H9 (cell line): Measurements from ENCODE around the gene NFATC4. TPM values are rescaled to one million over a fixed set of nuclear protein-coding genes. Genes with fewer than 3 reads are reported as not detected.

Source experiments
- DNase-seq: peaks from one replicate; pipeline ENCODE4 v3.0.0-alpha.2; 2017
- H2AFZ ChIP-seq: one replicate; pipeline ENCODE4 v1.6.1; 2013; ENCODE audit warnings: mild to moderate bottlenecking, low read length, control low read depth, moderate library complexity
- H2AK5ac ChIP-seq: 2 replicates; pipeline ENCODE4 v1.6.1; 2013; ENCODE audit warnings: low read length, control low read depth, mixed read lengths; ENCODE audit not compliant: insufficient read length
- H2BK120ac ChIP-seq: one replicate; pipeline ENCODE4 v1.6.1; 2013; ENCODE audit warnings: low read depth, mild to moderate bottlenecking, low read length, control low read depth, inconsistent platforms; ENCODE audit not compliant: poor library complexity, severe bottlenecking
- H2BK12ac ChIP-seq: 2 replicates; pipeline ENCODE4 v1.6.1; 2013; ENCODE audit warnings: low read length, control low read depth, mixed read lengths, low read depth; ENCODE audit not compliant: insufficient read length
- H2BK15ac ChIP-seq: 2 replicates; pipeline ENCODE4 v1.6.1; 2013; ENCODE audit warnings: low read depth, low read length, control low read depth
- H2BK20ac ChIP-seq: one replicate; pipeline ENCODE4 v1.6.1; 2013; ENCODE audit warnings: low read depth, mild to moderate bottlenecking, low read length, control low read depth, inconsistent platforms; ENCODE audit not compliant: poor library complexity, severe bottlenecking
- H2BK5ac ChIP-seq: 2 replicates; pipeline ENCODE4 v1.6.1; 2013; ENCODE audit warnings: low read length, control low read depth, mixed read lengths; ENCODE audit not compliant: insufficient read length
- H3K14ac ChIP-seq: 2 replicates; pipeline ENCODE4 v1.6.1; 2013; ENCODE audit warnings: low read length, control low read depth; ENCODE audit not compliant: insufficient read depth
- H3K18ac ChIP-seq: 2 replicates; pipeline ENCODE4 v1.6.1; 2013; ENCODE audit warnings: low read depth, mild to moderate bottlenecking, mixed read lengths, low read length, control low read depth; ENCODE audit not compliant: insufficient read length
- H3K23ac ChIP-seq: 2 replicates; pipeline ENCODE4 v1.6.1; 2013; ENCODE audit warnings: low read length, control low read depth, mixed read lengths, low read depth; ENCODE audit not compliant: insufficient read length
- H3K23me2 ChIP-seq: 2 replicates; pipeline ENCODE4 v1.6.1; 2013; ENCODE audit warnings: low read depth, mild to moderate bottlenecking, mixed read lengths, low read length, control low read depth; ENCODE audit not compliant: insufficient read length, poor library complexity, severe bottlenecking
- H3K27ac ChIP-seq: 2 replicates; pipeline ENCODE4 v1.5.1; 2013; ENCODE audit warnings: low read length, control low read depth, mixed read lengths, low read depth; ENCODE audit not compliant: insufficient read length
- H3K27me3 ChIP-seq: 2 replicates; pipeline ENCODE4 v1.6.1; 2013; ENCODE audit warnings: low read length, control low read depth, inconsistent platforms; ENCODE audit not compliant: insufficient read depth
- H3K4ac ChIP-seq: 2 replicates; pipeline ENCODE4 v1.6.1; 2013; ENCODE audit warnings: low read depth, mild to moderate bottlenecking, control low read depth, inconsistent platforms, low read length, moderate library complexity
- H3K4me1 ChIP-seq: 2 replicates; pipeline ENCODE4 v1.6.1; 2013; ENCODE audit warnings: low read length, control low read depth, inconsistent platforms; ENCODE audit not compliant: insufficient read depth
- H3K4me2 ChIP-seq: 2 replicates; pipeline ENCODE4 v1.6.1; 2013; ENCODE audit warnings: low read length, control low read depth, mixed read lengths; ENCODE audit not compliant: insufficient read length, insufficient read depth
- H3K56ac ChIP-seq: 2 replicates; pipeline ENCODE4 v1.6.1; 2013; ENCODE audit warnings: low read depth, mild to moderate bottlenecking, mixed read lengths, low read length, control low read depth; ENCODE audit not compliant: insufficient read length
- H3K79me1 ChIP-seq: 2 replicates; pipeline ENCODE4 v1.6.1; 2013; ENCODE audit warnings: low read depth, mild to moderate bottlenecking, moderate library complexity, low read length, control low read depth, inconsistent platforms; ENCODE audit not compliant: insufficient read depth, poor library complexity, severe bottlenecking
- H3K79me2 ChIP-seq: 2 replicates; pipeline ENCODE4 v1.6.1; 2013; ENCODE audit warnings: low read length, control low read depth, inconsistent platforms; ENCODE audit not compliant: insufficient read depth
- H3K9ac ChIP-seq: 2 replicates; pipeline ENCODE4 v1.6.1; 2013; ENCODE audit warnings: low read length, control low read depth, mixed read lengths; ENCODE audit not compliant: insufficient read length; ENCODE audit errors: extremely low read depth
- H3K9me3 ChIP-seq: one replicate; pipeline ENCODE4 v1.6.1; 2013; ENCODE audit warnings: low read depth, low read length, inconsistent platforms; ENCODE audit not compliant: control insufficient read depth
- H3T11ph ChIP-seq: one replicate; pipeline ENCODE4 v1.6.1; 2013; ENCODE audit warnings: mild to moderate bottlenecking, low read length, control low read depth, inconsistent platforms
- H4K20me1 ChIP-seq: one replicate; pipeline ENCODE4 v1.6.1; 2013; ENCODE audit not compliant: control insufficient read depth, insufficient read length, insufficient read depth
- H4K5ac ChIP-seq: 2 replicates; pipeline ENCODE4 v1.6.1; 2013; ENCODE audit warnings: low read depth, mild to moderate bottlenecking, mixed read lengths, low read length, control low read depth; ENCODE audit not compliant: insufficient read length
- H4K8ac ChIP-seq: replicated peaks from 2 replicates; pipeline ENCODE4 v1.6.1; 2013; ENCODE audit warnings: low read length, control low read depth, mixed read lengths, low read depth; ENCODE audit not compliant: insufficient read length
- H4K91ac ChIP-seq: 2 replicates; pipeline ENCODE4 v1.6.1; 2013; ENCODE audit warnings: low read depth, mild to moderate bottlenecking, moderate library complexity, mixed read lengths, low read length, control low read depth; ENCODE audit not compliant: insufficient read length
- H3K27ac Mint-ChIP-seq, 3 experiments: 2 replicates in 2 of 3; 3 replicates in 1 of 3; pipeline ENCODE4 v1.8.0; 2020 to 2021; ENCODE audit warnings: mixed read lengths in 3 of 3, mild to moderate bottlenecking in 1 of 3, moderate library complexity in 1 of 3
- H3K27me3 Mint-ChIP-seq: 2 replicates; pipeline ENCODE4 v1.8.0; 2021; ENCODE audit warnings: low read depth, mild to moderate bottlenecking, moderate library complexity, mixed read lengths
- H3K36me3 Mint-ChIP-seq, 3 experiments: 2 replicates in 2 of 3; 3 replicates in 1 of 3; pipeline ENCODE4 v1.8.0; 2020 to 2021; ENCODE audit warnings: low read depth in 3 of 3, mixed read lengths in 3 of 3; ENCODE audit not compliant: insufficient read depth in 1 of 3
- H3K4me1 Mint-ChIP-seq, 2 experiments: 2 replicates each; pipeline ENCODE4 v1.8.0; 2020; ENCODE audit warnings: mixed read lengths in 2 of 2
- H3K4me3 Mint-ChIP-seq, 2 experiments: 2 replicates in 1 of 2; 3 replicates in 1 of 2; pipeline ENCODE4 v1.8.0; 2020 to 2021; ENCODE audit warnings: mild to moderate bottlenecking in 2 of 2, mixed read lengths in 2 of 2, moderate library complexity in 1 of 2
- H3K9me3 Mint-ChIP-seq, 2 experiments: 2 replicates in 1 of 2; 3 replicates in 1 of 2; pipeline ENCODE4 v1.8.0; 2020; ENCODE audit warnings: mild to moderate bottlenecking in 2 of 2, mixed read lengths in 2 of 2, moderate library complexity in 1 of 2
- WGBS: extraction: QIAGEN DNeasy Blood & Tissue Kit; methylation state at CpG from one replicate; pipeline ENCODE4 v1.1.7; 2013; ENCODE audit warnings: missing lambda C conversion rate, low lambda C conversion rate, mixed read lengths; ENCODE audit not compliant: insufficient read length; ENCODE audit errors: extremely low coverage; 5-methylcytosine and 5-hydroxymethylcytosine counted together
- total RNA-seq: library from RNA; stranded (reverse); gene quantifications from 2 replicates; pipeline ENCODE4 v1.2.1, GENCODE V29; 2021
- TF ChIP-seq, protein P1 (sequence below): fragments of 200-600 bp; sonication (generic); conservative IDR thresholded peaks from 3 replicates; pipeline ENCODE4 v1.8.0; 2021; ENCODE audit warnings: antibody characterized with exemption, mild to moderate bottlenecking

Gene NFATC4
- total RNA-seq, 1 experiment from 2014 or later = 46.4 TPM

GRCh38 chr14:24330973-24331674 is 36.9 kb upstream of the NFATC4 start:
- Histone ChIP-seq H2AK5ac (no peak overlapping the region), H3K18ac (no peak overlapping the region), H3K79me2 (no peaks in the 10 kb centered on the region), H2AFZ (no peak overlapping the region), H2BK12ac (no peak overlapping the region), H3K56ac (no peak overlapping the region), H3K4me2 (no peak overlapping the region), H3K23ac (no peak overlapping the region), H4K8ac (no peak overlapping the region), H3K4ac (no peak overlapping the region), H4K5ac (no peak overlapping the region), H3T11ph (no peak overlapping the region), H3K27me3 (peaks cover 27% of the 10 kb centered on the region), H3K79me1 (no peaks in the 10 kb centered on the region), H3K9me3 (no peaks in the 10 kb centered on the region), H3K14ac (no peak overlapping the region), H3K4me1 (no peaks in the 10 kb centered on the region; the same call in 1 of the 2 replicates), H4K20me1 (no peaks in the 10 kb centered on the region), H2BK120ac (no peak overlapping the region), H4K91ac (no peak overlapping the region), H3K23me2 (peaks cover 20% of the 10 kb centered on the region), H2BK15ac (no peak overlapping the region), H3K9ac (no peak overlapping the region), H3K27ac (no peak overlapping the region), H2BK5ac (no peak overlapping the region), H2BK20ac (no peak overlapping the region)
- Mint-ChIP-seq H3K4me1 (peaks cover 19 to 28% of the 10 kb centered on the region in 2 experiments), H3K36me3 (no peaks in the 10 kb centered on the region; a peak in 1 of 7 replicates), H3K4me3 (peak overlapping the region in 1 of 2 experiments; percentile 23; a peak in 1 of 5 replicates), H3K27ac (no peak overlapping the region), H3K27me3 (peaks cover 85% of the 10 kb centered on the region), H3K9me3 (peaks cover 0 to 2% of the 10 kb centered on the region in 2 experiments; a peak in 4 of 5 replicates)
- TF ChIP-seq, protein P1, sequence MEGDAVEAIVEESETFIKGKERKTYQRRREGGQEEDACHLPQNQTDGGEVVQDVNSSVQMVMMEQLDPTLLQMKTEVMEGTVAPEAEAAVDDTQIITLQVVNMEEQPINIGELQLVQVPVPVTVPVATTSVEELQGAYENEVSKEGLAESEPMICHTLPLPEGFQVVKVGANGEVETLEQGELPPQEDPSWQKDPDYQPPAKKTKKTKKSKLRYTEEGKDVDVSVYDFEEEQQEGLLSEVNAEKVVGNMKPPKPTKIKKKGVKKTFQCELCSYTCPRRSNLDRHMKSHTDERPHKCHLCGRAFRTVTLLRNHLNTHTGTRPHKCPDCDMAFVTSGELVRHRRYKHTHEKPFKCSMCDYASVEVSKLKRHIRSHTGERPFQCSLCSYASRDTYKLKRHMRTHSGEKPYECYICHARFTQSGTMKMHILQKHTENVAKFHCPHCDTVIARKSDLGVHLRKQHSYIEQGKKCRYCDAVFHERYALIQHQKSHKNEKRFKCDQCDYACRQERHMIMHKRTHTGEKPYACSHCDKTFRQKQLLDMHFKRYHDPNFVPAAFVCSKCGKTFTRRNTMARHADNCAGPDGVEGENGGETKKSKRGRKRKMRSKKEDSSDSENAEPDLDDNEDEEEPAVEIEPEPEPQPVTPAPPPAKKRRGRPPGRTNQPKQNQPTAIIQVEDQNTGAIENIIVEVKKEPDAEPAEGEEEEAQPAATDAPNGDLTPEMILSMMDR = no peak
- DNase-seq = no peak
- WGBS = no CpG with 5 or more reads among the region's 10 CpGs
